GM12891 (cell line): ENCODE data around the gene ADORA2B.

Experiments
- POLR2A ChIP-seq: IDR thresholded peaks from 2 replicates; pipeline ENCODE4 v1.6.1; 2011; ENCODE audit warnings: low read depth, low read length, control low read depth
- POLR2AphosphoS5 ChIP-seq: IDR thresholded peaks from 2 replicates; pipeline ENCODE4 v1.6.1; 2011; ENCODE audit warnings: low read depth, low read length, control low read depth
- SPI1 ChIP-seq: IDR thresholded peaks from 2 replicates; pipeline ENCODE4 v1.6.1; 2011; ENCODE audit warnings: low read depth, low read length, control low read depth
- TAF1 ChIP-seq: IDR thresholded peaks from 2 replicates; pipeline ENCODE4 v1.6.1; 2011; ENCODE audit warnings: low read depth, low read length, control low read depth

DNA sequence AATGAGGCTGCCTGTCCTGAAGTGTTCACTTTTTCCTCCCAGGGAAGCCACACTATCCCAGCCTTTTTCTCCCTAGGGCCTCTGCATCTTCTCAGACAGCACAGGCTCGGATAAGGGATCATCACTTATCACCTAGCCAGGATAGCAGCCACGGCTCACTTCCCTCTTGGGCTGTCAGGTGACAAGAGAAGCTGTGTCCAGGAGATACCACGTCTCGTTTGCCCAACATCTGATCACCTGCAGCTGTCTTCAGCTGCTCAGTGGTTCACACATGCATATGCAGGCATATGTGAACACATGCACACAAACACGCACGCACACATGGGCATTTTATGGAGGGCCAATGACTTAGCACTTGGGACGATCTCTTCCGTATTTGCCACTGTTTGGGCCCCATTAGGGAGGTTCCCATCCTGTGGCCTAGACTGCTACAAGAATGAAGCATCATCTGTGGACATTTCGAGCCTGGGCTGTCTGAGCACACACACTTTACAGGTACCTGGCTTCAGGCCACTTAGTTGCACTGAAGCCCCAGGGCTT, 32.4 kb upstream of the ADORA2B start:
- TF ChIP-seq POLR2AphosphoS5, result no peak
- TF ChIP-seq POLR2A, result no peak
- no peak for TF ChIP-seq TAF1
- no peak for TF ChIP-seq SPI1
